ENCODE measurements around the gene HPCAL1.
"Not testable (repeated sequence)": the region's sequence is repeated elsewhere in the genome, so short reads cannot be mapped to it uniquely, and the experiment has no call there.

DNA sequence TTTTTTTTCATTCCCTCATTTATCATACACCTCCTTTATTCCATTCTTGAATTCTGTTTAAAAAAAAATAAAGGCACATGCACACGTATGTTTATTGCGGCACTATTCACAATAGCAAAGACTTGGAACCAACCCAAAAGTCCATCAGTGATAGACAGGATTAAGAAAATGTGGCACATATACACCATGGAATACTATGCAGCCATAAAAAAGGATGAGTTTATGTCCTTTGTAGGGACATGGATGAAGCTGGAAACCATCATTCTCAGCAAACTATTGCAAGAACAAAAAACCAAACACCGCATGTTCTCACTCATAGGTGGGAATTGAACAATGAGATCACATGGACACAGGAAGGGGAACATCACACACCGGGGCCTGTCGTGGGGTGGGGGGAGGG lies 39.2 kb upstream of the HPCAL1 start:
- TF ChIP-seq, protein P1, sequence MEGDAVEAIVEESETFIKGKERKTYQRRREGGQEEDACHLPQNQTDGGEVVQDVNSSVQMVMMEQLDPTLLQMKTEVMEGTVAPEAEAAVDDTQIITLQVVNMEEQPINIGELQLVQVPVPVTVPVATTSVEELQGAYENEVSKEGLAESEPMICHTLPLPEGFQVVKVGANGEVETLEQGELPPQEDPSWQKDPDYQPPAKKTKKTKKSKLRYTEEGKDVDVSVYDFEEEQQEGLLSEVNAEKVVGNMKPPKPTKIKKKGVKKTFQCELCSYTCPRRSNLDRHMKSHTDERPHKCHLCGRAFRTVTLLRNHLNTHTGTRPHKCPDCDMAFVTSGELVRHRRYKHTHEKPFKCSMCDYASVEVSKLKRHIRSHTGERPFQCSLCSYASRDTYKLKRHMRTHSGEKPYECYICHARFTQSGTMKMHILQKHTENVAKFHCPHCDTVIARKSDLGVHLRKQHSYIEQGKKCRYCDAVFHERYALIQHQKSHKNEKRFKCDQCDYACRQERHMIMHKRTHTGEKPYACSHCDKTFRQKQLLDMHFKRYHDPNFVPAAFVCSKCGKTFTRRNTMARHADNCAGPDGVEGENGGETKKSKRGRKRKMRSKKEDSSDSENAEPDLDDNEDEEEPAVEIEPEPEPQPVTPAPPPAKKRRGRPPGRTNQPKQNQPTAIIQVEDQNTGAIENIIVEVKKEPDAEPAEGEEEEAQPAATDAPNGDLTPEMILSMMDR (conservative IDR thresholded peaks at IDR 0.05; ENCODE audit: low read length): not testable (repeated sequence)
- not testable (repeated sequence) for TF ChIP-seq EZH2phosphoT487 (IDR thresholded peaks at IDR 0.05; ENCODE audit: borderline replicate concordance)

All from Loucy (cell line).